ENCODE measurements around the gene IRAG1. TPM values are rescaled to one million over a fixed set of nuclear protein-coding genes. Genes with fewer than 3 reads are reported as not detected.
A peak's percentile ranks its signal among the peaks of the same experiment; 100 is the strongest.

The IRAG1 gene
- total RNA-seq, 4 donors from 2014 or later = 2.0 to 10.9 (median 4.0) TPM

DNA sequence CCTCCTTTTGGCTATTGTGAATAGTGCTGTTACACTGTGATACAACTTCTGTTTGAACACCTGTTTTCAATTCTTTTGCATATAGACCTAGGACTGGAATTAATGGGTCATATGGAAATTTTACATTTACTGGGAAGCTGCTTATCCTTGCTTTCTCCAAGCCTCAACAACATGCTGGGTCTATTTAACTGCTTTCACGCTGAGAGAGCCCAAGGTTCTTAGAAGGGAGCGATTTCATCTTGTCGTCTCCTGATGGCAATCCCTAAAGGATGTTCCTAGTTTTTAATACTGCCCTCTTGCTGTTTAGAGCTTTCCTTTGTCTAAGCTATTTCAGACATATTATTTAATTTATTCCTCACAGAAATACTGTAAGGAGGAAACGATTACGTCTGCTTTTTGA, 15.5 kb downstream of the IRAG1 start:
- DNase-seq (ENCODE audit: low spot score in 2 of 2) = no peak
- TF ChIP-seq, protein P1, sequence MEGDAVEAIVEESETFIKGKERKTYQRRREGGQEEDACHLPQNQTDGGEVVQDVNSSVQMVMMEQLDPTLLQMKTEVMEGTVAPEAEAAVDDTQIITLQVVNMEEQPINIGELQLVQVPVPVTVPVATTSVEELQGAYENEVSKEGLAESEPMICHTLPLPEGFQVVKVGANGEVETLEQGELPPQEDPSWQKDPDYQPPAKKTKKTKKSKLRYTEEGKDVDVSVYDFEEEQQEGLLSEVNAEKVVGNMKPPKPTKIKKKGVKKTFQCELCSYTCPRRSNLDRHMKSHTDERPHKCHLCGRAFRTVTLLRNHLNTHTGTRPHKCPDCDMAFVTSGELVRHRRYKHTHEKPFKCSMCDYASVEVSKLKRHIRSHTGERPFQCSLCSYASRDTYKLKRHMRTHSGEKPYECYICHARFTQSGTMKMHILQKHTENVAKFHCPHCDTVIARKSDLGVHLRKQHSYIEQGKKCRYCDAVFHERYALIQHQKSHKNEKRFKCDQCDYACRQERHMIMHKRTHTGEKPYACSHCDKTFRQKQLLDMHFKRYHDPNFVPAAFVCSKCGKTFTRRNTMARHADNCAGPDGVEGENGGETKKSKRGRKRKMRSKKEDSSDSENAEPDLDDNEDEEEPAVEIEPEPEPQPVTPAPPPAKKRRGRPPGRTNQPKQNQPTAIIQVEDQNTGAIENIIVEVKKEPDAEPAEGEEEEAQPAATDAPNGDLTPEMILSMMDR (IDR thresholded peaks at IDR 0.05) = no peak
- no peak for TF ChIP-seq POLR2A (IDR thresholded peaks at IDR 0.05)
- intact Hi-C loops (cut with DNase I; ENCODE audit: low total_unique reads) = no loop called here
- H3K4me3 ChIP-seq (ENCODE audit: low read depth, poor library complexity, severe bottlenecking) = no peak overlapping the region
- WGBS, 2 donors = 69 to 97% methylated on average over 5 of the region's 5 CpGs

DNA sequence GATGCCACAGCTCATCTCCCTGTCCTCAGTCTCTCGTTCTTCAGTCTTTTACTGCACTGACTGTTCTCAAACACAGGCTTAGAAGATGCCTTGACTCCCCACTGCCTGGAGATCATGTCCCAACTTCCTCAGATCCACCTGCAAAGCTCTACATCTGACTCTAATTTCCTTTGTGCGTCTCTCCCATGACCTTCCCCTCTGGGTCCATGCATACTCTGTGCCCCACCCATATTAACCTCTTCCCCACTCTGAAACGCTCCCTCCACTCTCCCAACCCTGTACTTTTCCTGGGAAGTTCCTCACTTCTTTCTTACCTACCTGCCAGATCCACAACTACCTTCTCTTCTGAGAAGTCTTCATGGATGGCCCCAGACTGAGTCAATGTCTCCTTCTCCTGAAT, 16.6 kb downstream of the IRAG1 start:
- intact Hi-C loops (cut with DNase I; ENCODE audit: low total_unique reads) = no loop called here
- no peak overlapping the region for H3K4me3 ChIP-seq (ENCODE audit: low read depth, poor library complexity, severe bottlenecking)
- no peak for TF ChIP-seq POLR2A (IDR thresholded peaks at IDR 0.05)
- TF ChIP-seq, protein P1 (IDR thresholded peaks at IDR 0.05) = no peak
- 63 to 69% methylated on average over 3 of the region's 3 CpGs for WGBS, 2 donors
- DNase-seq (ENCODE audit: low spot score in 2 of 2) = no peak

DNA sequence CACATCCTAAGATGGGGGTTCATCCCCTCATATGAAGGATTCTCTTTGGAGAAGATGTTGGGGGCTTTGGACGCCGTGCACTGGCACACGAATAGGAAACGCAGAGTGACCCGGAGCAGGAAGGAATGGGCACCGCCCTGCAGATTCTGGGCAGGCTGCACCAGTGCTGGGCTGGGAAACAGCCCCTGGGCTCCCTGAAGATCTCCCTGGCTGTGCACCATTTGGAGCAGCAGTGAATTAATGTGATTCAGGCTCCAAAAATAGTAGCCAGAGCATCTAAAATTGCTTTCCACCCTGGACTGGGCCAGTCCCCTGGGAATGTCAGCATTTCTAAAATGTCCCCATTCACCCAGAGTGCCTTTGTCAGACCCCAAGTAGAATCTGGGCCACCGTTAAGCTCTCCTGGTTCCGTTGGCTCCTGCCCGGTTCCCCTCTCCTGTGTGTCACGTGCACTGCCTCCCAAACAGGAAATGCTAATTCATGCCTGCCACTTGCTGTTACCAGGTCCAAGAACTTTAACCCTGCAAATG, 18.6 kb downstream of the IRAG1 start:
- intact Hi-C loops (cut with DNase I; ENCODE audit: low total_unique reads) = loop anchor here (5.0 kb wide), 1 partner anchor 448 kb away; no protein-coding TSS in a partner anchor
- peak; percentile 49 to 89 for DNase-seq (ENCODE audit: low spot score in 2 of 2)
- TF ChIP-seq, protein P1 (IDR thresholded peaks at IDR 0.05) = no peak
- no peak for TF ChIP-seq POLR2A (IDR thresholded peaks at IDR 0.05)
- 7% methylated on average over 8 to 10 of the region's 10 CpGs for WGBS, 2 donors
- no peak overlapping the region for H3K4me3 ChIP-seq (ENCODE audit: low read depth, poor library complexity, severe bottlenecking)

DNA sequence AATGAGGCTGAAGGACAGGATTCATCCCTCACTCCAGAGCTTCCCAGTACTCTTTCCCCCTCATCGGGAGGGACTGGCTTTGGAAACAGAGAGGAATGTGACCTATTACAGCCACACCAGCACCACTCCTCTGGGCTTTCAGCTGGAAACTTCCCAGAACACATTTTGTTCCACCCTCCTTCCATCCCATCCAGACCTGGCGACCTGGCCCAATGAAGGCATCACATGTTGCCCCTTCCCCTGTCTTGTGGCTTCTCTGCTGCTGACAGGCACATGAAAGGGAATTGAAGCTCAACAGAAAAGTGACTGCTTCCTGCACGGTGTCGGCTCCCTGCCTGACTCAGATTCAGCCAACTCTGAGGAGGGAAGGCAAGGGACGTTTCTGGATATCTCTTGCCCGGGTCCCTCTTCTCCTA, 19.1 kb downstream of the IRAG1 start:
- no peak for TF ChIP-seq POLR2A (IDR thresholded peaks at IDR 0.05)
- TF ChIP-seq, protein P1 (IDR thresholded peaks at IDR 0.05) = no peak
- intact Hi-C loops (cut with DNase I; ENCODE audit: low total_unique reads) = loop anchor here (5.0 kb wide), 1 partner anchor 447 kb away; no protein-coding TSS in a partner anchor
- DNase-seq (ENCODE audit: low spot score in 2 of 2) = peak; percentile 77 to 91
- WGBS, 2 donors = 4 to 11% methylated on average over 6 of the region's 6 CpGs
- no peak overlapping the region for H3K4me3 ChIP-seq (ENCODE audit: low read depth, poor library complexity, severe bottlenecking)

DNA sequence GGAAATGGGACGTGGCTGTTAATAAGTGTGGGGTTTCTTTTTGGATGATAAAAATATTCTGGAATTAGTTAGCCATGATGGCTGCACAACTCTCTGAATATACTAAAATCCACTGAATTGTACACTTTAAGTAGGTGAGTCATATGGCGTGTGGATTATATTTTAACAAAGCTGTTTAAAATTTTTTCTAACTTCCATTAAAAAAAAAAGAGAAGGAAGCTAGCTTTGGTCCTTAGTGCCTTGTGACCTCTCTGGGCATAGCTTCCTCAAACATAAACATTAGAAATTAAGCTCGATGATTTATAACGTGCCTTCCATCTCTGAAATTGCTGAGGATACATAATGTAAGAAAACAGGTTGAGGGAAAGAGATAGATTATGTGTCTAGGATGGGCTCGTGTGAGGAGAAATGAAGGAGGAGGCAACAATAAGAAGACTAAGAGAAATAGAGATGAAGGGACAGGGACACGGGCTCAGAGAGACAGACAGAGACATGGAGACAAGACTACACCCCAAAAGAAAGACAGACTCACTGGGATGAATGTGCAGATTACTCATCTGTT, 20.0 kb downstream of the IRAG1 start:
- WGBS, 2 donors = 67 to 69% methylated on average over 6 of the region's 6 CpGs
- intact Hi-C loops (cut with DNase I; ENCODE audit: low total_unique reads) = loop anchor here (5.0 kb wide), 1 partner anchor 446 kb away; no protein-coding TSS in a partner anchor
- H3K4me3 ChIP-seq (ENCODE audit: low read depth, poor library complexity, severe bottlenecking) = no peak overlapping the region
- no peak for TF ChIP-seq POLR2A (IDR thresholded peaks at IDR 0.05)
- TF ChIP-seq, protein P1 (IDR thresholded peaks at IDR 0.05) = no peak
- no peak for DNase-seq (ENCODE audit: low spot score in 2 of 2)

All from lower leg skin (tissue), 4 donors.